Heart left ventricle (tissue), 13 donors: ENCODE data around the gene SPACA5.
"Not testable (repeated sequence)": the region's sequence is repeated elsewhere in the genome, so short reads cannot be mapped to it uniquely, and the experiment has no call there.

ENCODE experiments used
- CTCF ChIP-seq, 12 donors: fragments of 200-600 bp; sonication (generic) in 4 of 12; IDR thresholded peaks; one replicate each; pipeline versions ENCODE4 v1.5.0 to v1.8.0; 2018 to 2022; ENCODE audit warnings: antibody characterized with exemption in 12 of 12, mild to moderate bottlenecking in 5 of 12
- POLR2A ChIP-seq, 2 donors: fragments of 450-650 bp; IDR thresholded peaks; one replicate each; pipeline ENCODE4 v1.6.1; 2017; ENCODE audit warnings: antibody characterized with exemption in 2 of 2, mild to moderate bottlenecking in 2 of 2, moderate library complexity in 2 of 2
- donor health status: ischemic (EF 13 %, LVEDD 7.1; RV severe dilation, severe dysfunction).
- donor health status: DM: no; HTN: yes; CAD: no.
- donor health status: DM: no; HTN: no; CAD: no.
- donor health status: ischemic (EF 25% LVEDD 6.9; RV normal size, moderate dysfunction).
- donor health status: ischemic (EF 25% LVEDD 5.7; RV mildly dilated, moderate dysfunction).
- donor health status: ischemic (EF 35%, LVEDD 5.7; RV mildly dilated, moderate dysfunction).
- donor health status: nonischemic (EF 11% LVEDD 7.7; RV severe dilation, severe dysfunction).
- donor health status: DM: yes; HTN: yes; CAD: no.
- donor health status: PGD.
- donor health status: ischemic (EF 29% LVEDD 5.4; RV normal size, mild dysfunction).
- donor health status: nonischemic (EF 23%, LVEDD 6.1; RV moderate dilation, normal function).

- TF ChIP-seq CTCF, POLR2A (IDR thresholded peaks at IDR 0.05): not testable (repeated sequence)
Observed at GRCh38 chrX:47958206-47958605, 48.6 kb upstream of the SPACA5 start.
